ENCODE results near the gene TEF. TPM values are rescaled to one million over a fixed set of nuclear protein-coding genes. Genes with fewer than 3 reads are reported as not detected.
A peak's percentile ranks its signal among the peaks of the same experiment; 100 is the strongest.

The TEF gene
- total RNA-seq, 2 experiments from 2014 or later: 6.8 to 7.0 TPM

- no TSS peak for BruUV-seq (replicated peaks)
These were observed 22.0 kb downstream of the TEF start for GRCh38 chr22:41403532-41404318.

DNA sequence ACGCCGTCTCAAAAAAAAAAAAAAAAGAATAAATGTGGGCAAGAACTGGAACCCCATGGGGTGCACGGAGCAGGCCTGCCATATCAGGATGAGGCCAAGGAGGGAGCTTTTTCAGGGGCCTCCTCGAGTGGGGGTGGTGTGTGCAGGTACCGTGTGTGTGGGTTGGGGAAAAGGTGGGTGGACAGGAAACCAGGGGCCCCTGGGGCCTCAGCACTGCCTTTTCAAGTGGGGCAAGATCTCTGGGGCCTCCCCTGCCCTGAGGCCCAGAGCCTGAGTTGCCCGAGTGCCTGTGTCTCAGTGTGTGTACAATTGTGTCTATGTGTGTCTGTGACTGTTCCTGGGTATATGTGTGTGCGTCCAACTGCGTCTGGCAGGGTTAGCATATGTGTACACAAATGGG is 23.8 kb downstream of the TEF start:
- no peak for TF ChIP-seq EZH2phosphoT487 (IDR thresholded peaks at IDR 0.05; ENCODE audit: borderline replicate concordance, low read depth, low read length)
- TF ChIP-seq CTCF (conservative IDR thresholded peaks at IDR 0.05; ENCODE audit: low read length): no peak
- intact Hi-C loops (cut with micrococcal nuclease; ENCODE audit: unreplicated experiment): no loop called here
- Histone ChIP-seq H3K27ac (ENCODE audit: low read depth, low read length, poor library complexity, severe bottlenecking) (no peak overlapping the region), H3K36me3 (ENCODE audit: insufficient read depth, low read length) (no peaks in the 10 kb centered on the region), H3K9me2 (ENCODE audit: insufficient read depth, low read length) (no peaks in the 10 kb centered on the region), H3K4me2 (ENCODE audit: low read length) (no peak overlapping the region), H4K20me1 (ENCODE audit: insufficient read depth, low read length) (no peaks in the 10 kb centered on the region), H3K4me1 (ENCODE audit: insufficient read depth, low read length, poor library complexity, severe bottlenecking) (peaks cover 11% of the 10 kb centered on the region), H2AFZ (ENCODE audit: low read length) (no peak overlapping the region), H3K9me3 (ENCODE audit: low read length) (no peaks in the 10 kb centered on the region), H3K4me3 (ENCODE audit: low read depth, low read length, poor library complexity, severe bottlenecking) (no peak overlapping the region), H3K79me2 (ENCODE audit: insufficient read depth, low read depth, low read length) (no peaks in the 10 kb centered on the region)
- no TSS peak for BruUV-seq (replicated peaks)
- ChIA-PET POLR2A (interaction anchor here (0.6 kb wide), 1 partner anchor 143 kb away, joined by 4 read pairs; no protein-coding TSS in a partner anchor), CTCF (ENCODE audit: unreplicated experiment) (no interaction called here)
- no peak for DNase-seq (ENCODE audit: low spot score)

More at GRCh38 chr22:41403532-41404318, 22.0 kb downstream of the TEF start:
- TF ChIP-seq CTCF (conservative IDR thresholded peaks at IDR 0.05; ENCODE audit: low read length) (peak; percentile 98), EZH2phosphoT487 (IDR thresholded peaks at IDR 0.05; ENCODE audit: borderline replicate concordance, low read depth, low read length) (no peak)
- no peak overlapping the region for H3K27ac ChIP-seq (ENCODE audit: low read depth, low read length, poor library complexity, severe bottlenecking)
- H4K20me1 ChIP-seq (ENCODE audit: insufficient read depth, low read length): no peaks in the 10 kb centered on the region
- H3K4me1 ChIP-seq (ENCODE audit: insufficient read depth, low read length, poor library complexity, severe bottlenecking): peaks cover 10% of the 10 kb centered on the region
- intact Hi-C loops (cut with micrococcal nuclease; ENCODE audit: unreplicated experiment): loop anchor here (1.0 to 5.0 kb wide), 4 partner anchors 98 to 194 kb away; no protein-coding TSS in a partner anchor
- ChIA-PET POLR2A (interaction anchor here (0.5 kb wide), 1 partner anchor 75 kb away, joined by 3 read pairs; no protein-coding TSS in a partner anchor), CTCF (ENCODE audit: unreplicated experiment) (interaction anchor here (0.6 to 1.4 kb wide), 6 partner anchors 22 to 123 kb away, joined by 3 to 19 read pairs (median 4); partner anchors contain the start of genes ACO2, PHF5A and TEF)
- DNase-seq (ENCODE audit: low spot score): peak; percentile 86
- H3K79me2 ChIP-seq (ENCODE audit: insufficient read depth, low read depth, low read length): no peaks in the 10 kb centered on the region
- H3K4me2 ChIP-seq (ENCODE audit: low read length): peak overlapping the region; percentile 35
- H3K36me3 ChIP-seq (ENCODE audit: insufficient read depth, low read length): no peaks in the 10 kb centered on the region
- no peak overlapping the region for H2AFZ ChIP-seq (ENCODE audit: low read length)
- no peak overlapping the region for H3K4me3 ChIP-seq (ENCODE audit: low read depth, low read length, poor library complexity, severe bottlenecking)
- no peaks in the 10 kb centered on the region for H3K9me3 ChIP-seq (ENCODE audit: low read length)
- H3K9me2 ChIP-seq (ENCODE audit: insufficient read depth, low read length): no peaks in the 10 kb centered on the region

GRCh38 chr22:41406410-41406809 is 24.7 kb downstream of the TEF start:
- CTCF ChIA-PET (ENCODE audit: unreplicated experiment): no interaction called here
- Histone ChIP-seq H3K36me3 (ENCODE audit: insufficient read depth, low read length) (no peaks in the 10 kb centered on the region), H3K4me3 (ENCODE audit: low read depth, low read length, poor library complexity, severe bottlenecking) (no peak overlapping the region), H3K9me2 (ENCODE audit: insufficient read depth, low read length) (no peaks in the 10 kb centered on the region), H4K20me1 (ENCODE audit: insufficient read depth, low read length) (no peaks in the 10 kb centered on the region), H3K4me2 (ENCODE audit: low read length) (no peak overlapping the region), H2AFZ (ENCODE audit: low read length) (no peak overlapping the region), H3K27ac (ENCODE audit: low read depth, low read length, poor library complexity, severe bottlenecking) (no peak overlapping the region), H3K4me1 (ENCODE audit: insufficient read depth, low read length, poor library complexity, severe bottlenecking) (peaks cover 11% of the 10 kb centered on the region), H3K9me3 (ENCODE audit: low read length) (no peaks in the 10 kb centered on the region), H3K79me2 (ENCODE audit: insufficient read depth, low read depth, low read length) (no peaks in the 10 kb centered on the region)
- no peak for DNase-seq (ENCODE audit: low spot score)
- TF ChIP-seq CTCF (conservative IDR thresholded peaks at IDR 0.05; ENCODE audit: low read length) (no peak), EZH2phosphoT487 (IDR thresholded peaks at IDR 0.05; ENCODE audit: borderline replicate concordance, low read depth, low read length) (no peak)
- intact Hi-C loops (cut with micrococcal nuclease; ENCODE audit: unreplicated experiment): no loop called here
- POLR2A ChIA-PET: no interaction called here
- BruUV-seq (replicated peaks): no TSS peak
